Ishikawa (cell line): Measurements from ENCODE around the gene SPON1.

Source experiments
- CEBPB ChIP-seq: IDR thresholded peaks from 2 replicates; pipeline ENCODE4 v1.6.1; 2012
- CREB1 ChIP-seq: IDR thresholded peaks from 2 replicates; pipeline ENCODE4 v1.6.1; 2012; ENCODE audit warnings: low read depth
- EGR1 ChIP-seq: IDR thresholded peaks from 2 replicates; pipeline ENCODE4 v1.6.1; 2012
- EP300 ChIP-seq: IDR thresholded peaks from 2 replicates; pipeline ENCODE4 v1.6.1; 2012; ENCODE audit warnings: borderline replicate concordance
- FOXM1 ChIP-seq: IDR thresholded peaks from 2 replicates; pipeline ENCODE4 v1.6.1; 2012; ENCODE audit warnings: low read depth, borderline replicate concordance
- MAX ChIP-seq: IDR thresholded peaks from 2 replicates; pipeline ENCODE4 v1.6.1; 2012
- NFIC ChIP-seq: IDR thresholded peaks from 2 replicates; pipeline ENCODE4 v1.6.1; 2012
- RAD21 ChIP-seq: IDR thresholded peaks from 2 replicates; pipeline ENCODE4 v1.6.1; 2012; ENCODE audit warnings: low read depth
- REST ChIP-seq: IDR thresholded peaks from 2 replicates; pipeline ENCODE4 v1.6.1; 2012; ENCODE audit warnings: low read depth, mild to moderate bottlenecking
- TAF1 ChIP-seq: IDR thresholded peaks from 2 replicates; pipeline ENCODE4 v1.6.1; 2012; ENCODE audit warnings: low read depth, mild to moderate bottlenecking
- TCF12 ChIP-seq: IDR thresholded peaks from 2 replicates; pipeline ENCODE4 v1.6.1; 2012; ENCODE audit warnings: low read depth
- TEAD4 ChIP-seq: IDR thresholded peaks from 2 replicates; pipeline ENCODE4 v1.6.1; 2012
- USF1 ChIP-seq: IDR thresholded peaks from 2 replicates; pipeline ENCODE4 v1.6.1; 2012
- YY1 ChIP-seq: IDR thresholded peaks from 2 replicates; pipeline ENCODE4 v1.6.1; 2012; ENCODE audit warnings: low read depth
- ZBTB7A ChIP-seq: IDR thresholded peaks from 2 replicates; pipeline ENCODE4 v1.6.1; 2012; ENCODE audit warnings: low read depth

Gene SPON1

GRCh38 chr11:14253840-14254239 lies 291.3 kb downstream of the SPON1 start:
- TF ChIP-seq MAX = no peak
- no peak for TF ChIP-seq USF1
- TF ChIP-seq TEAD4 = no peak
- no peak for TF ChIP-seq TAF1
- no peak for TF ChIP-seq EP300
- TF ChIP-seq REST = no peak
- no peak for TF ChIP-seq RAD21
- TF ChIP-seq CREB1 = no peak
- no peak for TF ChIP-seq NFIC
- no peak for TF ChIP-seq ZBTB7A
- TF ChIP-seq FOXM1 = no peak
- no peak for TF ChIP-seq TCF12
- TF ChIP-seq EGR1 = no peak
- no peak for TF ChIP-seq CEBPB
- no peak for TF ChIP-seq YY1

GRCh38 chr11:14254533-14255237 lies 292.2 kb downstream of the SPON1 start:
- TF ChIP-seq USF1 (no peak), ZBTB7A (no peak), TAF1 (no peak), TCF12 (no peak), CEBPB (no peak), FOXM1 (no peak), TEAD4 (no peak), EP300 (no peak)

GRCh38 chr11:14255238-14255534 lies 292.7 kb downstream of the SPON1 start:
- TF ChIP-seq EGR1 = no peak
- no peak for TF ChIP-seq YY1
- TF ChIP-seq TAF1 = no peak
- TF ChIP-seq REST = no peak
- TF ChIP-seq NFIC = no peak
- no peak for TF ChIP-seq EP300
- no peak for TF ChIP-seq ZBTB7A
- no peak for TF ChIP-seq FOXM1
- TF ChIP-seq TCF12 = no peak
- no peak for TF ChIP-seq CREB1
- no peak for TF ChIP-seq CEBPB
- TF ChIP-seq MAX = no peak
- no peak for TF ChIP-seq TEAD4
- TF ChIP-seq RAD21 = no peak
- TF ChIP-seq USF1 = no peak

GRCh38 chr11:14258221-14258935 lies 295.9 kb downstream of the SPON1 start:
- TF ChIP-seq EP300 (no peak), USF1 (no peak)

GRCh38 chr11:14259186-14259784 lies 296.8 kb downstream of the SPON1 start:
- TF ChIP-seq MAX (no peak), TCF12 (no peak), REST (no peak), EGR1 (no peak), ZBTB7A (no peak), FOXM1 (no peak), YY1 (no peak), EP300 (no peak), CEBPB (no peak), TEAD4 (no peak), NFIC (no peak)
